Fibroblast of lung (primary cell): ENCODE measurements around the gene AHCYL1. TPM values are rescaled to one million over a fixed set of nuclear protein-coding genes. Genes with fewer than 3 reads are reported as not detected.
A peak's percentile ranks its signal among the peaks of the same experiment; 100 is the strongest.

Experiments
- DNase-seq, 2 donors: peaks; one replicate each; pipeline versions ENCODE4 v3.0.0 to v3.0.0-alpha.2; 2010; ENCODE audit warnings: low read depth in 2 of 2
- H2AFZ ChIP-seq: 2 replicates; pipeline ENCODE4 v1.5.1; 2012; ENCODE audit warnings: low read length, control low read depth, inconsistent platforms
- H3K27ac ChIP-seq: 2 replicates; pipeline ENCODE4 v1.5.1; 2011; ENCODE audit warnings: low read length, control low read depth; ENCODE audit not compliant: insufficient read depth
- H3K27me3 ChIP-seq: 2 replicates; pipeline ENCODE4 v1.5.1; 2011; ENCODE audit warnings: mild to moderate bottlenecking, low read length; ENCODE audit not compliant: control insufficient read depth, insufficient read depth
- H3K36me3 ChIP-seq: 2 replicates; pipeline ENCODE4 v1.5.1; 2011; ENCODE audit warnings: low read length; ENCODE audit not compliant: control insufficient read depth, insufficient read depth
- H3K4me1 ChIP-seq: 2 replicates; pipeline ENCODE4 v1.5.1; 2011; ENCODE audit warnings: low read length; ENCODE audit not compliant: control insufficient read depth, insufficient read depth; ENCODE audit errors: extremely low read depth
- H3K4me2 ChIP-seq: 2 replicates; pipeline ENCODE4 v1.5.1; 2011; ENCODE audit warnings: low read length, control low read depth; ENCODE audit not compliant: insufficient read depth; ENCODE audit errors: extremely low read depth
- H3K4me3 ChIP-seq, 4 experiments: fragments of 200-600 bp in 1 of 4; sonication (generic) in 1 of 4; replicated peaks in 1 of 4; 2 replicates each; pipeline ENCODE4 v1.5.1; 2011 to 2016; ENCODE audit warnings: low read length in 4 of 4, low read depth in 3 of 4, mild to moderate bottlenecking in 3 of 4, control low read depth in 2 of 4, inconsistent platforms in 1 of 4, mixed read lengths in 1 of 4; ENCODE audit not compliant: insufficient read depth in 1 of 4; ENCODE audit errors: control extremely low read depth in 1 of 4
- H3K79me2 ChIP-seq: 2 replicates; pipeline ENCODE4 v1.5.1; 2012; ENCODE audit warnings: mild to moderate bottlenecking, low read length, inconsistent platforms; ENCODE audit not compliant: control insufficient read depth, insufficient read depth
- H3K9ac ChIP-seq: 2 replicates; pipeline ENCODE4 v1.5.1; 2011; ENCODE audit warnings: mild to moderate bottlenecking, low read length, control low read depth; ENCODE audit not compliant: insufficient read depth
- H3K9me3 ChIP-seq: 2 replicates; pipeline ENCODE4 v1.5.1; 2012; ENCODE audit warnings: low read depth, low read length; ENCODE audit not compliant: control insufficient read depth, insufficient read depth
- H4K20me1 ChIP-seq: 2 replicates; pipeline ENCODE4 v1.5.1; 2011; ENCODE audit warnings: low read length; ENCODE audit not compliant: control insufficient read depth, insufficient read depth; ENCODE audit errors: extremely low read depth
- EZH2 ChIP-seq: IDR thresholded peaks from 2 replicates; pipeline ENCODE4 v1.5.1; 2012; ENCODE audit warnings: low read length, control low read depth, mild to moderate bottlenecking; ENCODE audit errors: missing control alignments
- polyA plus RNA-seq, 2 donors: library from polyadenylated mRNA; depleted of rRNA in 1 of 2; stranded (reverse) in 1 of 2; unstranded in 1 of 2; fragments of >200 nt; gene quantifications; 2 replicates each; pipeline ENCODE4 v1.2.1, GENCODE V29; 2011 to 2012; ENCODE audit warnings: missing spikeins in 1 of 2
- total RNA-seq: library from RNA; depleted of rRNA; stranded (reverse); fragments of >200 nt; gene quantifications from 2 replicates; pipeline ENCODE4 v1.2.1, GENCODE V29; 2014
- TF ChIP-seq, protein P1 (sequence below), 2 donors: IDR thresholded peaks in 1 of 2; conservative IDR thresholded peaks in 1 of 2; 1 replicate in 1 of 2; 2 replicates in 1 of 2; pipeline ENCODE4 v1.5.1; 2011 to 2012; ENCODE audit warnings: low read length in 2 of 2, control low read depth in 1 of 2, inconsistent platforms in 1 of 2, low read depth in 1 of 2, mild to moderate bottlenecking in 1 of 2

The AHCYL1 gene
- total and polyA plus RNA-seq, 2 donors (not counting 1 experiment from before 2014, with no cell fraction given) = 70.5 to 83.3 TPM

- DNase-seq = peak in 1 of 2 donors; percentile 57
- Histone ChIP-seq H4K20me1 (no peaks in the 10 kb centered on the region), H3K4me2 (no peak overlapping the region), H3K27me3 (no peaks in the 10 kb centered on the region), H2AFZ (no peak overlapping the region), H3K36me3 (no peaks in the 10 kb centered on the region), H3K27ac (no peak overlapping the region), H3K9ac (no peak overlapping the region), H3K9me3 (no peaks in the 10 kb centered on the region), H3K4me3 (no peak overlapping the region), H3K79me2 (no peaks in the 10 kb centered on the region), H3K4me1 (peaks cover 35% of the 10 kb centered on the region)
- TF ChIP-seq, protein P1, sequence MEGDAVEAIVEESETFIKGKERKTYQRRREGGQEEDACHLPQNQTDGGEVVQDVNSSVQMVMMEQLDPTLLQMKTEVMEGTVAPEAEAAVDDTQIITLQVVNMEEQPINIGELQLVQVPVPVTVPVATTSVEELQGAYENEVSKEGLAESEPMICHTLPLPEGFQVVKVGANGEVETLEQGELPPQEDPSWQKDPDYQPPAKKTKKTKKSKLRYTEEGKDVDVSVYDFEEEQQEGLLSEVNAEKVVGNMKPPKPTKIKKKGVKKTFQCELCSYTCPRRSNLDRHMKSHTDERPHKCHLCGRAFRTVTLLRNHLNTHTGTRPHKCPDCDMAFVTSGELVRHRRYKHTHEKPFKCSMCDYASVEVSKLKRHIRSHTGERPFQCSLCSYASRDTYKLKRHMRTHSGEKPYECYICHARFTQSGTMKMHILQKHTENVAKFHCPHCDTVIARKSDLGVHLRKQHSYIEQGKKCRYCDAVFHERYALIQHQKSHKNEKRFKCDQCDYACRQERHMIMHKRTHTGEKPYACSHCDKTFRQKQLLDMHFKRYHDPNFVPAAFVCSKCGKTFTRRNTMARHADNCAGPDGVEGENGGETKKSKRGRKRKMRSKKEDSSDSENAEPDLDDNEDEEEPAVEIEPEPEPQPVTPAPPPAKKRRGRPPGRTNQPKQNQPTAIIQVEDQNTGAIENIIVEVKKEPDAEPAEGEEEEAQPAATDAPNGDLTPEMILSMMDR (conservative IDR thresholded peaks at IDR 0.05 in 1 of 2, IDR thresholded peaks at IDR 0.05 in 1 of 2; ENCODE audit: low read depth in 1 of 2, low read length in 2 of 2) = no peak
- TF ChIP-seq EZH2 = no peak
Measured at GRCh38 chr1:110059133-110059863, 74.7 kb downstream of the AHCYL1 start.

- Histone ChIP-seq H2AFZ (no peak overlapping the region), H3K79me2 (no peaks in the 10 kb centered on the region), H3K4me3 (no peak overlapping the region), H3K36me3 (no peaks in the 10 kb centered on the region), H4K20me1 (no peaks in the 10 kb centered on the region), H3K4me1 (peaks cover 26% of the 10 kb centered on the region), H3K4me2 (no peak overlapping the region), H3K27me3 (no peaks in the 10 kb centered on the region), H3K9me3 (no peaks in the 10 kb centered on the region), H3K9ac (no peak overlapping the region), H3K27ac (no peak overlapping the region)
- peak in 1 of 2 donors; percentile 9 for DNase-seq
- TF ChIP-seq, protein P1 (conservative IDR thresholded peaks at IDR 0.05 in 1 of 2, IDR thresholded peaks at IDR 0.05 in 1 of 2; ENCODE audit: low read depth in 1 of 2, low read length in 2 of 2) = peak; percentile 54 to 73
- no peak for TF ChIP-seq EZH2
Measured at GRCh38 chr1:110060034-110060661, 75.6 kb downstream of the AHCYL1 start.

DNA sequence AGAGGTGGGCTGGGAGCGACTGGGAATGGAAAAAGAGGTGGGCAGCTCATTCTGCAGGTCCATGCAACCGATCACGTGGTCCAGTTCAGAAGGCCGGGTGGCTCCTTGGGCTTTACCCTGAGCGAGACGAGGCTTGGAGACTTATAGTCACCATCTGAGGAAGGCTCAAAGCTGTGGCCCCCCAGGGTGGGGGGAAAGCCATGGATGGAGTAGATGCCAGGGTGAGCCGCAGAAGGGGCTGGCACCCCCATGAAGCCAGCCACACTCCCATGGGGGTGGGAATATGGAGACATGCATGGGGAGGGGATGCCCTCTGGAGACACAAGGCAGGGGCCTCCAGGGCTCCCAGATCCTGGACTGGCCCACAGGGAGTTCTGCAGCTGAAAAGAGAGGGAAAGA lies 76.1 kb downstream of the AHCYL1 start:
- H4K20me1 ChIP-seq = no peaks in the 10 kb centered on the region
- no peak overlapping the region for H3K27ac ChIP-seq
- peaks cover 22% of the 10 kb centered on the region for H3K4me1 ChIP-seq
- no peak overlapping the region for H3K9ac ChIP-seq
- DNase-seq = no peak
- H3K4me3 ChIP-seq = no peak overlapping the region
- no peak overlapping the region for H3K4me2 ChIP-seq
- no peaks in the 10 kb centered on the region for H3K79me2 ChIP-seq
- peaks cover 3% of the 10 kb centered on the region for H3K27me3 ChIP-seq
- H3K36me3 ChIP-seq = no peaks in the 10 kb centered on the region
- TF ChIP-seq, protein P1 (conservative IDR thresholded peaks at IDR 0.05 in 1 of 2, IDR thresholded peaks at IDR 0.05 in 1 of 2; ENCODE audit: low read depth in 1 of 2, low read length in 2 of 2) = no peak
- H3K9me3 ChIP-seq = no peaks in the 10 kb centered on the region
- H2AFZ ChIP-seq = no peak overlapping the region
